HEK293 (cell line): ENCODE data around the gene SBF2.
"Not testable (repeated sequence)": the region's sequence is repeated elsewhere in the genome, so short reads cannot be mapped to it uniquely, and the experiment has no call there.

Experiments used
- GLI4 ChIP-seq: fragments of 450-650 bp; formaldehyde crosslinking; IDR thresholded peaks from 2 replicates; pipeline ENCODE4 v1.5.1; 2016; ENCODE audit warnings: missing biosample characterization, missing genetic modification characterization
- KLF7 ChIP-seq: fragments of 450-650 bp; formaldehyde crosslinking; IDR thresholded peaks from 2 replicates; pipeline ENCODE4 v1.5.1; 2016; ENCODE audit warnings: missing biosample characterization, missing genetic modification characterization, borderline replicate concordance
- KLF9 ChIP-seq: fragments of 450-650 bp; formaldehyde crosslinking; IDR thresholded peaks from 2 replicates; pipeline ENCODE4 v1.5.1; 2016; ENCODE audit warnings: missing biosample characterization, missing genetic modification characterization, low read depth
- WT1 ChIP-seq: fragments of 450-650 bp; formaldehyde crosslinking; IDR thresholded peaks from 2 replicates; pipeline ENCODE4 v1.5.1; 2016; ENCODE audit warnings: missing biosample characterization, missing genetic modification characterization
- YY1 ChIP-seq: fragments of 450-650 bp; formaldehyde crosslinking; IDR thresholded peaks from 2 replicates; pipeline ENCODE4 v1.5.1; 2018; ENCODE audit warnings: missing biosample characterization, missing genetic modification characterization
- ZNF121 ChIP-seq: fragments of 450-650 bp; formaldehyde crosslinking; IDR thresholded peaks from 2 replicates; pipeline ENCODE4 v1.5.1; 2016; ENCODE audit warnings: missing biosample characterization, missing genetic modification characterization
- ZNF184 ChIP-seq: fragments of 450-650 bp; IDR thresholded peaks from 2 replicates; pipeline ENCODE4 v1.5.1; 2018; ENCODE audit warnings: missing biosample characterization, mild to moderate bottlenecking, missing genetic modification characterization
- ZNF23 ChIP-seq: fragments of 450-650 bp; formaldehyde crosslinking; IDR thresholded peaks from 2 replicates; pipeline ENCODE4 v1.5.1; 2016; ENCODE audit warnings: missing biosample characterization, missing genetic modification characterization, borderline replicate concordance
- ZNF24 ChIP-seq: fragments of 450-650 bp; formaldehyde crosslinking; IDR thresholded peaks from 2 replicates; pipeline ENCODE4 v1.5.1; 2016; ENCODE audit warnings: missing biosample characterization, missing genetic modification characterization
- ZNF530 ChIP-seq: fragments of 450-650 bp; formaldehyde crosslinking; IDR thresholded peaks from 2 replicates; pipeline ENCODE4 v1.5.1; 2016; ENCODE audit warnings: low read depth, missing biosample characterization, missing genetic modification characterization
- ZNF777 ChIP-seq: fragments of 450-650 bp; formaldehyde crosslinking; IDR thresholded peaks from 2 replicates; pipeline ENCODE4 v1.5.1; 2017; ENCODE audit warnings: missing biosample characterization, missing genetic modification characterization, borderline replicate concordance
- ZNF830 ChIP-seq: fragments of 450-650 bp; IDR thresholded peaks from 2 replicates; pipeline ENCODE4 v1.5.0; 2018; ENCODE audit warnings: missing biosample characterization, missing genetic modification characterization, low read depth, mild to moderate bottlenecking, moderate library complexity
- TF ChIP-seq, protein P1 (sequence below): fragments of 450-650 bp; formaldehyde crosslinking; IDR thresholded peaks from 2 replicates; pipeline ENCODE4 v1.5.1; 2016; ENCODE audit warnings: missing biosample characterization, missing genetic modification characterization
- TF ChIP-seq, protein P2 (sequence below): fragments of 450-650 bp; formaldehyde crosslinking; IDR thresholded peaks from 2 replicates; pipeline ENCODE4 v1.5.1; 2016; ENCODE audit warnings: missing biosample characterization, missing genetic modification characterization

DNA sequence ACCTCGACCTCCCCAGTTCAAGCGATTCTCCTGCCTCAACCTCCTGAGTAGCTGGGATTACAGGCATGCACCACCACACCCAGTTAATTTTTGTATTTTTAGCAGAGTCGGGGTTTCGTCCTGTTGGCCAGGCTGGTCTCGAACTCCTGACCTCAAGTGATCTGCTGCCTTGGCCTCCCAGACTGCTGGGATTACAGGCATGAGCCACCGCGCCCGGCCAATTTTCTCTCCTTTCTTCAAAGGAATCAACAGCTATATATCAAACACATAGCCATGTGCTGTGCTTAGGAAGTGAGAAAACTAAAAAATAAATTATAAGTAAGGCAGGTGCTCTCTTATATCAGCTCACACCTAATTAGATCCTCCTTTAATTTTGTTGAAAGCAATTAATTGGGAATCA lies 164.8 kb downstream of the SBF2 start:
- TF ChIP-seq ZNF777 (tag by site-specific recombination); YY1 (tag by site-specific recombination); ZNF184 (tag by site-specific recombination); ZNF23; ZNF121; ZNF830 (tag by site-specific recombination); KLF7 (tag by site-specific recombination); KLF9; ZNF530 (tag by site-specific recombination); GLI4 (tag by site-specific recombination); WT1 (tag by site-specific recombination); ZNF24 (tag by site-specific recombination): not testable (repeated sequence)
- TF ChIP-seq, protein P1, sequence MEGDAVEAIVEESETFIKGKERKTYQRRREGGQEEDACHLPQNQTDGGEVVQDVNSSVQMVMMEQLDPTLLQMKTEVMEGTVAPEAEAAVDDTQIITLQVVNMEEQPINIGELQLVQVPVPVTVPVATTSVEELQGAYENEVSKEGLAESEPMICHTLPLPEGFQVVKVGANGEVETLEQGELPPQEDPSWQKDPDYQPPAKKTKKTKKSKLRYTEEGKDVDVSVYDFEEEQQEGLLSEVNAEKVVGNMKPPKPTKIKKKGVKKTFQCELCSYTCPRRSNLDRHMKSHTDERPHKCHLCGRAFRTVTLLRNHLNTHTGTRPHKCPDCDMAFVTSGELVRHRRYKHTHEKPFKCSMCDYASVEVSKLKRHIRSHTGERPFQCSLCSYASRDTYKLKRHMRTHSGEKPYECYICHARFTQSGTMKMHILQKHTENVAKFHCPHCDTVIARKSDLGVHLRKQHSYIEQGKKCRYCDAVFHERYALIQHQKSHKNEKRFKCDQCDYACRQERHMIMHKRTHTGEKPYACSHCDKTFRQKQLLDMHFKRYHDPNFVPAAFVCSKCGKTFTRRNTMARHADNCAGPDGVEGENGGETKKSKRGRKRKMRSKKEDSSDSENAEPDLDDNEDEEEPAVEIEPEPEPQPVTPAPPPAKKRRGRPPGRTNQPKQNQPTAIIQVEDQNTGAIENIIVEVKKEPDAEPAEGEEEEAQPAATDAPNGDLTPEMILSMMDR (tag by site-specific recombination), result not testable (repeated sequence)
- TF ChIP-seq, protein P2, sequence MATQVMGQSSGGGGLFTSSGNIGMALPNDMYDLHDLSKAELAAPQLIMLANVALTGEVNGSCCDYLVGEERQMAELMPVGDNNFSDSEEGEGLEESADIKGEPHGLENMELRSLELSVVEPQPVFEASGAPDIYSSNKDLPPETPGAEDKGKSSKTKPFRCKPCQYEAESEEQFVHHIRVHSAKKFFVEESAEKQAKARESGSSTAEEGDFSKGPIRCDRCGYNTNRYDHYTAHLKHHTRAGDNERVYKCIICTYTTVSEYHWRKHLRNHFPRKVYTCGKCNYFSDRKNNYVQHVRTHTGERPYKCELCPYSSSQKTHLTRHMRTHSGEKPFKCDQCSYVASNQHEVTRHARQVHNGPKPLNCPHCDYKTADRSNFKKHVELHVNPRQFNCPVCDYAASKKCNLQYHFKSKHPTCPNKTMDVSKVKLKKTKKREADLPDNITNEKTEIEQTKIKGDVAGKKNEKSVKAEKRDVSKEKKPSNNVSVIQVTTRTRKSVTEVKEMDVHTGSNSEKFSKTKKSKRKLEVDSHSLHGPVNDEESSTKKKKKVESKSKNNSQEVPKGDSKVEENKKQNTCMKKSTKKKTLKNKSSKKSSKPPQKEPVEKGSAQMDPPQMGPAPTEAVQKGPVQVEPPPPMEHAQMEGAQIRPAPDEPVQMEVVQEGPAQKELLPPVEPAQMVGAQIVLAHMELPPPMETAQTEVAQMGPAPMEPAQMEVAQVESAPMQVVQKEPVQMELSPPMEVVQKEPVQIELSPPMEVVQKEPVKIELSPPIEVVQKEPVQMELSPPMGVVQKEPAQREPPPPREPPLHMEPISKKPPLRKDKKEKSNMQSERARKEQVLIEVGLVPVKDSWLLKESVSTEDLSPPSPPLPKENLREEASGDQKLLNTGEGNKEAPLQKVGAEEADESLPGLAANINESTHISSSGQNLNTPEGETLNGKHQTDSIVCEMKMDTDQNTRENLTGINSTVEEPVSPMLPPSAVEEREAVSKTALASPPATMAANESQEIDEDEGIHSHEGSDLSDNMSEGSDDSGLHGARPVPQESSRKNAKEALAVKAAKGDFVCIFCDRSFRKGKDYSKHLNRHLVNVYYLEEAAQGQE, result not testable (repeated sequence)
